HEK293T (cell line): ENCODE data around the gene BANF1.

ENCODE experiments used
- CTCF ChIA-PET: fragments of 350-600 bp; formaldehyde crosslinking; extraction: SDS; loops from one replicate; lab custom pipeline; 2021; ENCODE audit warnings: antibody characterized with exemption, inconsistent platforms; lab: Yijun Ruan, JAX
- POLR2A ChIA-PET: fragments of 350-600 bp; formaldehyde crosslinking; extraction: SDS; loops from one replicate; lab custom pipeline; 2020; ENCODE audit warnings: antibody characterized with exemption, inconsistent platforms; lab: Yijun Ruan, JAX
- DNase-seq: peaks from one replicate; pipeline ENCODE4 v3.0.0; 2012; ENCODE audit warnings: mixed read lengths; ENCODE audit errors: extremely low spot score
- ARNT ChIP-seq: fragments of 450-650 bp; IDR thresholded peaks from 2 replicates; pipeline ENCODE4 v1.6.1; 2017; ENCODE audit warnings: mild to moderate bottlenecking
- BHLHE40 ChIP-seq: fragments of 450-650 bp; IDR thresholded peaks from 2 replicates; pipeline ENCODE4 v1.6.1; 2016; ENCODE audit warnings: mild to moderate bottlenecking, moderate library complexity, borderline replicate concordance
- CTBP1 ChIP-seq: fragments of 450-650 bp; IDR thresholded peaks from 2 replicates; pipeline ENCODE4 v1.6.1; 2016; ENCODE audit warnings: borderline replicate concordance
- ELF4 ChIP-seq: fragments of 450-650 bp; IDR thresholded peaks from 2 replicates; pipeline ENCODE4 v1.6.1; 2017; ENCODE audit warnings: antibody characterized with exemption
- FOXA1 ChIP-seq: fragments of 450-650 bp; IDR thresholded peaks from 2 replicates; pipeline ENCODE4 v1.6.1; 2016; ENCODE audit warnings: mild to moderate bottlenecking
- FOXK2 ChIP-seq: fragments of 450-650 bp; IDR thresholded peaks from 2 replicates; pipeline ENCODE4 v1.6.1; 2016; ENCODE audit warnings: mild to moderate bottlenecking
- FOXM1 ChIP-seq: fragments of 450-650 bp; IDR thresholded peaks from 2 replicates; pipeline ENCODE4 v1.6.1; 2017; ENCODE audit warnings: mild to moderate bottlenecking, borderline replicate concordance
- HDGF ChIP-seq: fragments of 450-650 bp; IDR thresholded peaks from 2 replicates; pipeline ENCODE4 v1.6.1; 2017; ENCODE audit warnings: antibody characterized with exemption, borderline replicate concordance
- L3MBTL2 ChIP-seq: fragments of 450-650 bp; conservative IDR thresholded peaks from 2 replicates; pipeline ENCODE4 v1.6.1; 2016; ENCODE audit warnings: mild to moderate bottlenecking
- LEF1 ChIP-seq: fragments of 450-650 bp; IDR thresholded peaks from 2 replicates; pipeline ENCODE4 v1.6.1; 2017; ENCODE audit warnings: mild to moderate bottlenecking, borderline replicate concordance
- NFRKB ChIP-seq: fragments of 450-650 bp; IDR thresholded peaks from 2 replicates; pipeline ENCODE4 v1.6.1; 2016; ENCODE audit warnings: mild to moderate bottlenecking, moderate library complexity
- PKNOX1 ChIP-seq: fragments of 450-650 bp; IDR thresholded peaks from 2 replicates; pipeline ENCODE4 v1.6.1; 2016
- SP1 ChIP-seq: fragments of 450-650 bp; IDR thresholded peaks from 2 replicates; pipeline ENCODE4 v1.6.1; 2017
- SUZ12 ChIP-seq: fragments of 450-650 bp; IDR thresholded peaks from 2 replicates; pipeline ENCODE4 v1.6.1; 2016; ENCODE audit warnings: mild to moderate bottlenecking
- TARDBP ChIP-seq: fragments of 450-650 bp; IDR thresholded peaks from 2 replicates; pipeline ENCODE4 v1.6.1; 2016
- ZNF384 ChIP-seq: fragments of 450-650 bp; IDR thresholded peaks from 2 replicates; pipeline ENCODE4 v1.6.1; 2016

Gene BANF1

DNA sequence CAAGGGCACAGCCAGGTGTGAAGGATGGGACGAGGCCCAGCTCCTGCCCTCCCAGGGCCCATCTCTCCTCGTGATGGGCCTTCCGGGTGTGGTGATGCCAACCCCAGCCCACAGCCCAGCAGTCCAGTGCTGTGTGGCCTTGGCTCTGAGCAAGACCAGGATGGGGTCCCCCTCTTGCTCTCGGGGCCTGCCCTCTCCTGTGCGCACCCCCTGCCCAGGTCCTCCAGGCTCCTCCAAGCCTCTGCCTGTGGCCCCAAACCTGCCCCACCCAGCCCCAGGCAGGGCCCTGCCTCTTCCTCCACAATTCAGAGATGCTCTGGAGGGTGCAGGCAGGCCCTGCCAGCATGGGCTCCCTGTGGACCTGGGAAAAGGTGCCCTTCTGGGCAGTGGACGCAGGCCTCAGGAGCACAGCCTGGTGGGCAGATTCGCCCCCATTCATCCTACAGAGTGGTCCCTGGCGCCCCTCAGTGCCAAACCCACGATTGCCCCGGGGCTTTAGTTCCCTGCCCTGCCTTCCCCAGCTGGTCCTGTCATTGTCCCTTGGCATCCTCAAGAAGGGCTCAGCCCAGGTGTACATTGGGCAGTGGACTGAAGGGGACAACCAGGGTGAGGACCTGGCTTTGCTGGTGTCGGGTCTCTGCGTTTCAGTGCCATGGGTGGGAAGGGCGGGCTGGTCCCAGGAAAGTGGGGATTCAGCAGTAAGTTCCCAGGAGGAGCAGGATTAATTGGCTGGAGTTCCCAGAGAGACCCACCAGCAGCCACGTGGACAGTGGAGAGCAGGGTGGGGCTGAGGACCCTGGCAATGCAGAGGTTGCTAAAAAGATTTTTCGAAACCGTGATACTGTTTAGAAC lies 20.1 kb upstream of the BANF1 start:
- ChIA-PET POLR2A (no interaction called here), CTCF (interaction anchor here (0.6 kb wide), 1 partner anchor 9 kb away, joined by 3 read pairs; no protein-coding TSS in a partner anchor)
- DNase-seq, result no peak
- TF ChIP-seq CTBP1, result no peak
- TF ChIP-seq BHLHE40, result no peak
- no peak for TF ChIP-seq FOXA1
- no peak for TF ChIP-seq LEF1
- no peak for TF ChIP-seq ELF4

DNA sequence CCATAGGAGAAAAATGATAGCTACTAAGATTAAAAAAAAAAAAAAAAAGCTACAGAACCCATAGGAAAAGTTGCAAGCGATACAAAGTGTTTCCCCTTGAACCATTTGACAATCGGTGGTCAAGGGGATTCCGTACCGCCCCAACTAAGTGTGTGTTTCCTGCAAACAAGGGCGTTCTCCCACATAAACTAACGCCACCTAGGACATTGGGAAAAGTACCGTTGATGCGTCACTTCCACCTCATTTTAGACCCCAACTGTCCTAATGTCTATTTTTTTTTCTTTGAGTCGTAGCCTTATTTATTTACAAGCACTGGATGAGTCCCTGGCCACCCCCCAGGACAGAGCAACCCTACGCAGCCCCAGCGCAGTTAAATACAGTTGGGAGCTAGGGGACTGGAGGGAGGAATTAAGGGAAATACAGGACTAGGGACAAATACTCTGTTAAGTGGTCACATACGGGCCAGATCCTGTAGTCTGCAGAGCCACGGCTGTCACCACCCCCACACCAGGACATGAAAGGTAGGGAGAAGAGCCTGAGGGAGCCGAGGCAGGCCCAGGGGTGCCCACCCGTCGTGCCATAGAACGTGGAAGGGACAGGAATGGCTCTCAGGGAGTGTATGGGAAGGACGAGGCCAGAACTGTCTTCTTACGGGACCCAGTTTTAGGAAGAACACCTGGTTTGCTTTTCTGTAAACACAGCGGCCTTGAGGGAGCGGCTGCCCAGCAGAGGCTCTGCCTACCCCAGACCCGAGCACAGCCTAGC lies 19.3 kb upstream of the BANF1 start:
- no peak for TF ChIP-seq FOXM1
- TF ChIP-seq HDGF, result no peak
- DNase-seq, result no peak
- CTCF ChIA-PET, result interaction anchor here (0.6 kb wide), 1 partner anchor 8 kb away, joined by 3 read pairs; no protein-coding TSS in a partner anchor
- POLR2A ChIA-PET, result no interaction called here

GRCh38 chr11:65983589-65983987 lies 18.7 kb upstream of the BANF1 start:
- TF ChIP-seq SP1 (no peak), ZNF384 (no peak), FOXK2 (no peak), LEF1 (no peak), SUZ12 (no peak), CTBP1 (no peak), FOXA1 (no peak), ELF4 (no peak), PKNOX1 (no peak), HDGF (no peak), L3MBTL2 (no peak), TARDBP (no peak)
- no peak for DNase-seq
- POLR2A ChIA-PET, result no interaction called here
- CTCF ChIA-PET, result no interaction called here

GRCh38 chr11:65987336-65987735 lies 15.0 kb upstream of the BANF1 start:
- CTCF ChIA-PET, result interaction anchor here (1.3 kb wide), 1 partner anchor 243 kb away, joined by 4 read pairs; no protein-coding TSS in a partner anchor
- no peak for DNase-seq
- TF ChIP-seq SP1 (no peak), FOXK2 (no peak), FOXA1 (no peak), ARNT (no peak), HDGF (no peak), FOXM1 (no peak), NFRKB (no peak), TARDBP (no peak), L3MBTL2 (no peak), ELF4 (no peak), BHLHE40 (no peak), ZNF384 (no peak), SUZ12 (no peak), CTBP1 (no peak)
- POLR2A ChIA-PET, result interaction anchor here (1.1 kb wide), 1 partner anchor 350 kb away, joined by 3 read pairs; the partner anchor contains the start of gene SIPA1

GRCh38 chr11:65988791-65989592 lies 13.3 kb upstream of the BANF1 start:
- peak; percentile 88 for DNase-seq
- ChIA-PET CTCF (interaction anchor here (0.7 to 1.9 kb wide), 8 partner anchors 18 to 277 kb away, joined by 3 to 12 read pairs (median 4); partner anchors contain the start of genes AP5B1, CCDC85B, FIBP and KAT5), POLR2A (interaction anchor here (1.1 to 1.3 kb wide), 2 partner anchors 100 to 104 kb away, joined by 4 to 5 read pairs; partner anchors contain the start of gene FIBP)

GRCh38 chr11:65992056-65992455 lies 10.2 kb upstream of the BANF1 start:
- no peak for DNase-seq
- ChIA-PET CTCF (interaction anchor here (0.9 to 1.8 kb wide), 4 partner anchors 30 to 281 kb away, joined by 3 to 4 read pairs (median 4); partner anchors contain the start of genes KAT5 and MUS81), POLR2A (no interaction called here)

More at GRCh38 chr11:65988791-65989592, 13.3 kb upstream of the BANF1 start:
- TF ChIP-seq ZNF384 (peak; percentile 95), TARDBP (no peak)

More at GRCh38 chr11:65992056-65992455, 10.2 kb upstream of the BANF1 start:
- TF ChIP-seq FOXM1 (no peak), ARNT (no peak), NFRKB (no peak), SP1 (no peak), ZNF384 (no peak), ELF4 (no peak), PKNOX1 (no peak), CTBP1 (no peak), BHLHE40 (no peak), FOXA1 (no peak), LEF1 (no peak), SUZ12 (no peak), HDGF (no peak), TARDBP (no peak), FOXK2 (no peak), L3MBTL2 (no peak)
